Stimulated activated CD4-positive, alpha-beta T cell treated with anti-CD3 and anti-CD28 coated beads, Interleukin-12 subunit alpha, Interleukin-12 subunit beta, amount 100 ng/mL, for 48 hours (primary cell): ENCODE results near the gene MACROH2A2.
"Not testable (repeated sequence)": the region's sequence is repeated elsewhere in the genome, so short reads cannot be mapped to it uniquely, and the experiment has no call there.

Experiments
- DNase-seq, 3 donors: peaks; one replicate each; pipeline ENCODE4 v3.0.0-alpha.2; 2020; ENCODE audit warnings: low read depth in 2 of 3, low spot score in 1 of 3

The MACROH2A2 gene

GRCh38 chr10:70147259-70147625 lies 94.6 kb downstream of the MACROH2A2 start:
- DNase-seq, result no peak

GRCh38 chr10:70148516-70148915 lies 95.9 kb downstream of the MACROH2A2 start:
- DNase-seq, result no peak

GRCh38 chr10:70155255-70155838 lies 102.7 kb downstream of the MACROH2A2 start:
- no peak for DNase-seq

GRCh38 chr10:70158113-70158512 lies 105.5 kb downstream of the MACROH2A2 start:
- DNase-seq, result no peak

GRCh38 chr10:70159366-70159765 lies 106.7 kb downstream of the MACROH2A2 start:
- DNase-seq, result not testable (repeated sequence)

- no peak for DNase-seq
These were observed 108.2 kb downstream of the MACROH2A2 start for GRCh38 chr10:70160798-70161197.
